Coronary artery (tissue), 2 donors: ENCODE results near the gene CA12.
"Not testable (repeated sequence)": the region's sequence is repeated elsewhere in the genome, so short reads cannot be mapped to it uniquely, and the experiment has no call there.

ENCODE experiments used
- DNase-seq: peaks from one replicate; pipeline ENCODE4 v3.0.0-alpha.2; 2017; ENCODE audit warnings: low spot score
- H3K27ac ChIP-seq, 2 donors: fragments of 200-600 bp; sonication (generic); one replicate each; pipeline ENCODE4 v1.5.1; 2016 to 2019
- H3K4me3 ChIP-seq: fragments of 200-600 bp; sonication (generic); 2 replicates; pipeline ENCODE4 v1.5.1; 2016; ENCODE audit warnings: mild to moderate bottlenecking, moderate library complexity
- CTCF ChIP-seq: fragments of 200-600 bp; sonication (generic); IDR thresholded peaks from one replicate; pipeline ENCODE4 v1.5.1; 2019; ENCODE audit warnings: antibody characterized with exemption

Gene CA12

GRCh38 chr15:63420333-63420747 lies 38.7 kb upstream of the CA12 start:
- Histone ChIP-seq H3K4me3 (no peak overlapping the region), H3K27ac (no peak overlapping the region)
- no peak for TF ChIP-seq CTCF
- no peak for DNase-seq

- no peak for DNase-seq
These were observed 37.2 kb upstream of the CA12 start for GRCh38 chr15:63418811-63419210.

GRCh38 chr15:63417721-63418120 lies 36.1 kb upstream of the CA12 start:
- Histone ChIP-seq H3K27ac (no peak overlapping the region), H3K4me3 (no peak overlapping the region)
- DNase-seq: no peak
- TF ChIP-seq CTCF: no peak

More at GRCh38 chr15:63418811-63419210, 37.2 kb upstream of the CA12 start:
- H3K4me3 ChIP-seq: no peak overlapping the region
- no peak for TF ChIP-seq CTCF
- no peak overlapping the region for H3K27ac ChIP-seq

- not testable (repeated sequence) for H3K4me3 ChIP-seq, DNase-seq, H3K27ac ChIP-seq
These were observed 35.6 kb upstream of the CA12 start for GRCh38 chr15:63417274-63417673.

GRCh38 chr15:63414474-63415120 lies 33.0 kb upstream of the CA12 start:
- DNase-seq: no peak
- Histone ChIP-seq H3K4me3 (no peak overlapping the region), H3K27ac (no peak overlapping the region)
- no peak for TF ChIP-seq CTCF

GRCh38 chr15:63412551-63412950 lies 30.9 kb upstream of the CA12 start:
- no peak for DNase-seq
- Histone ChIP-seq H3K4me3 (no peak overlapping the region), H3K27ac (no peak overlapping the region)
- TF ChIP-seq CTCF: no peak

- no peak for TF ChIP-seq CTCF
- no peak for DNase-seq
- no peak overlapping the region for H3K27ac ChIP-seq
- no peak overlapping the region for H3K4me3 ChIP-seq
These were observed 30.2 kb upstream of the CA12 start for GRCh38 chr15:63411866-63412265.
